Measurements from ENCODE around the gene DISC1. TPM values are rescaled to one million over a fixed set of nuclear protein-coding genes. Genes with fewer than 3 reads are reported as not detected.

The DISC1 gene
- total RNA-seq, 1 experiment from 2014 or later, result 9.8 TPM

- peaks cover 11% of the 10 kb centered on the region for H3K4me1 Mint-ChIP-seq (ENCODE audit: low read depth, unreplicated experiment)
- intact Hi-C loops (cut with micrococcal nuclease; ENCODE audit: unreplicated experiment), result no loop called here
- no peaks in the 10 kb centered on the region for H3K36me3 Mint-ChIP-seq (ENCODE audit: insufficient read depth, unreplicated experiment)
- no peaks in the 10 kb centered on the region for H3K27me3 Mint-ChIP-seq (ENCODE audit: unreplicated experiment)
- no peak for DNase-seq
- H3K9me3 Mint-ChIP-seq (ENCODE audit: low read depth, unreplicated experiment), result no peaks in the 10 kb centered on the region
- no peak overlapping the region for H3K4me3 Mint-ChIP-seq (ENCODE audit: low read depth, unreplicated experiment)
- no TSS peak for BruUV-seq (replicated peaks)
- CTCF ChIA-PET, result no interaction called here
- TF ChIP-seq CTCF (IDR thresholded peaks at IDR 0.05; ENCODE audit: unreplicated experiment), result no peak
- no peak overlapping the region for H3K27ac Mint-ChIP-seq (ENCODE audit: unreplicated experiment)
Observed at GRCh38 chr1:231882333-231882732, 255.7 kb downstream of the DISC1 start.

- Mint-ChIP-seq H3K4me3 (ENCODE audit: low read depth, unreplicated experiment) (no peak overlapping the region), H3K36me3 (ENCODE audit: insufficient read depth, unreplicated experiment) (no peaks in the 10 kb centered on the region), H3K9me3 (ENCODE audit: low read depth, unreplicated experiment) (no peaks in the 10 kb centered on the region), H3K27ac (ENCODE audit: unreplicated experiment) (no peak overlapping the region), H3K4me1 (ENCODE audit: low read depth, unreplicated experiment) (peaks cover 11% of the 10 kb centered on the region), H3K27me3 (ENCODE audit: unreplicated experiment) (no peaks in the 10 kb centered on the region)
- intact Hi-C loops (cut with micrococcal nuclease; ENCODE audit: unreplicated experiment), result no loop called here
- no peak for DNase-seq
- no TSS peak for BruUV-seq (replicated peaks)
- CTCF ChIA-PET, result no interaction called here
- no peak for TF ChIP-seq CTCF (IDR thresholded peaks at IDR 0.05; ENCODE audit: unreplicated experiment)
Observed at GRCh38 chr1:231882790-231883189, 256.2 kb downstream of the DISC1 start.

DNA sequence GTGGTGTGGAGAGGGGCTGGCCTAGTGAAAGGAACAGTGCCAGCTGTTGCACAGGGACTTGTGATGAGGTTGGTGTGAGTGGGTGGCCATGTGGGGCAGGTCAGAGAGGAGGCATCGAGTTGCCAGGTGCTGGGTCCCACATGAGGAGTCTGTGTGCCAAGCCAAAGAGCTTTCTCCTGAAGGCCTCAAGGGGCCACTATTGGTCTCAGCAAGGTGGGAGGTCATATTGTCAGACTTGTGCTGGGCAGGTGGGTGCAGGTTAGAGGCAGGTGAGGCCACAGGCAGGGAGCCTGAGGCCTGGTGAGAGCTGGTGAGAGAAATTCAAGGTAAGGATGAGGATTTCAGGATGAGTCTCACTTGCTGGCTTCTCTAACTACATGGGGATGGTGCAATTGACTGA lies 256.8 kb downstream of the DISC1 start:
- H3K9me3 Mint-ChIP-seq (ENCODE audit: low read depth, unreplicated experiment), result no peaks in the 10 kb centered on the region
- no peak for DNase-seq
- CTCF ChIA-PET, result no interaction called here
- H3K4me1 Mint-ChIP-seq (ENCODE audit: low read depth, unreplicated experiment), result peaks cover 11% of the 10 kb centered on the region
- H3K4me3 Mint-ChIP-seq (ENCODE audit: low read depth, unreplicated experiment), result no peak overlapping the region
- intact Hi-C loops (cut with micrococcal nuclease; ENCODE audit: unreplicated experiment), result no loop called here
- no peak overlapping the region for H3K27ac Mint-ChIP-seq (ENCODE audit: unreplicated experiment)
- H3K27me3 Mint-ChIP-seq (ENCODE audit: unreplicated experiment), result no peaks in the 10 kb centered on the region
- no TSS peak for BruUV-seq (replicated peaks)
- TF ChIP-seq CTCF (IDR thresholded peaks at IDR 0.05; ENCODE audit: unreplicated experiment), result no peak
- H3K36me3 Mint-ChIP-seq (ENCODE audit: insufficient read depth, unreplicated experiment), result no peaks in the 10 kb centered on the region

DNA sequence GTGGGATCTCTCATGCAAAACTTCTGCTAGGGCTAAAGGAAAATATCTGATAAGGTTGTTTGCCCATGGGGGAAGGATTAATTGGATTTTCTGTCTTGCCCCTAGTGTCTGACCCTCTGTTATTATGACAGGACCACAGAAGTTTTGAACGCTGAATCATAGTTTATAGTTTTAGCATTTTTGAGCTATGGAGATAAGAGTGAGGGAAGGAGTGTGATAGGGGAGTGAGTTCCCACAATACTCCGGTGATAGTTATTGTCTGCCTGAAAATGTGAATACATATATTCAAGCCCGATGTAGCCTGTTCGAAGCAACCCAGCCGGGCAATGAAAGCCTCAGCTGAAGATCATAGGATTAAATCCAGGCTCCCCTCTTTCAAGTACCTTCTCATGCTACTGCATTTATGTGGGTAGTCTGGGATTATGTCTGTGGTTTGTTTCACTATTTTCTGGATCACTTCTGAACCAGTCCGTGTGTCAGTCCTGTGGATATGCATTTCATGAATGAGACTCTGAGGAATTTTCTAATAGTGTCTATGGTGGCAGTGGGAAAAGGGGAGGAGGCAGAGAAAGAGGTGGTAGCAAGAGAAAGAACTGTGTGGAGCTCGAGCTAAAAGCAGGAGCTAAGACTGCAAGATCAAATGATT lies 258.7 kb downstream of the DISC1 start:
- H3K9me3 Mint-ChIP-seq (ENCODE audit: low read depth, unreplicated experiment), result no peaks in the 10 kb centered on the region
- TF ChIP-seq CTCF (IDR thresholded peaks at IDR 0.05; ENCODE audit: unreplicated experiment), result no peak
- no peak for DNase-seq
- intact Hi-C loops (cut with micrococcal nuclease; ENCODE audit: unreplicated experiment), result no loop called here
- BruUV-seq (replicated peaks), result no TSS peak
- peaks cover 11% of the 10 kb centered on the region for H3K4me1 Mint-ChIP-seq (ENCODE audit: low read depth, unreplicated experiment)
- no peaks in the 10 kb centered on the region for H3K27me3 Mint-ChIP-seq (ENCODE audit: unreplicated experiment)
- no peak overlapping the region for H3K27ac Mint-ChIP-seq (ENCODE audit: unreplicated experiment)
- CTCF ChIA-PET, result no interaction called here
- no peak overlapping the region for H3K4me3 Mint-ChIP-seq (ENCODE audit: low read depth, unreplicated experiment)
- H3K36me3 Mint-ChIP-seq (ENCODE audit: insufficient read depth, unreplicated experiment), result no peaks in the 10 kb centered on the region

Data from Calu3 (cell line).